GM12873 (cell line): ENCODE measurements around the gene ASCL5.

ENCODE experiments used
- TF ChIP-seq, protein P1 (sequence below): IDR thresholded peaks from 2 replicates; pipeline ENCODE4 v1.5.1; 2012; ENCODE audit warnings: low read depth, mild to moderate bottlenecking, moderate library complexity, low read length, control low read depth; ENCODE audit not compliant: insufficient read depth; ENCODE audit errors: missing control alignments

Gene ASCL5

GRCh38 chr1:201137579-201138310 lies 10.8 kb upstream of the ASCL5 start:
- TF ChIP-seq, protein P1, sequence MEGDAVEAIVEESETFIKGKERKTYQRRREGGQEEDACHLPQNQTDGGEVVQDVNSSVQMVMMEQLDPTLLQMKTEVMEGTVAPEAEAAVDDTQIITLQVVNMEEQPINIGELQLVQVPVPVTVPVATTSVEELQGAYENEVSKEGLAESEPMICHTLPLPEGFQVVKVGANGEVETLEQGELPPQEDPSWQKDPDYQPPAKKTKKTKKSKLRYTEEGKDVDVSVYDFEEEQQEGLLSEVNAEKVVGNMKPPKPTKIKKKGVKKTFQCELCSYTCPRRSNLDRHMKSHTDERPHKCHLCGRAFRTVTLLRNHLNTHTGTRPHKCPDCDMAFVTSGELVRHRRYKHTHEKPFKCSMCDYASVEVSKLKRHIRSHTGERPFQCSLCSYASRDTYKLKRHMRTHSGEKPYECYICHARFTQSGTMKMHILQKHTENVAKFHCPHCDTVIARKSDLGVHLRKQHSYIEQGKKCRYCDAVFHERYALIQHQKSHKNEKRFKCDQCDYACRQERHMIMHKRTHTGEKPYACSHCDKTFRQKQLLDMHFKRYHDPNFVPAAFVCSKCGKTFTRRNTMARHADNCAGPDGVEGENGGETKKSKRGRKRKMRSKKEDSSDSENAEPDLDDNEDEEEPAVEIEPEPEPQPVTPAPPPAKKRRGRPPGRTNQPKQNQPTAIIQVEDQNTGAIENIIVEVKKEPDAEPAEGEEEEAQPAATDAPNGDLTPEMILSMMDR = no peak

GRCh38 chr1:201137024-201137392 lies 10.0 kb upstream of the ASCL5 start:
- TF ChIP-seq, protein P1 = no peak

GRCh38 chr1:201136355-201137023 lies 9.5 kb upstream of the ASCL5 start:
- TF ChIP-seq, protein P1 = no peak

- TF ChIP-seq, protein P1 = no peak
These were observed 7.4 kb upstream of the ASCL5 start for GRCh38 chr1:201134405-201134804.

GRCh38 chr1:201131398-201131797 lies 4.4 kb upstream of the ASCL5 start:
- TF ChIP-seq, protein P1 = no peak

DNA sequence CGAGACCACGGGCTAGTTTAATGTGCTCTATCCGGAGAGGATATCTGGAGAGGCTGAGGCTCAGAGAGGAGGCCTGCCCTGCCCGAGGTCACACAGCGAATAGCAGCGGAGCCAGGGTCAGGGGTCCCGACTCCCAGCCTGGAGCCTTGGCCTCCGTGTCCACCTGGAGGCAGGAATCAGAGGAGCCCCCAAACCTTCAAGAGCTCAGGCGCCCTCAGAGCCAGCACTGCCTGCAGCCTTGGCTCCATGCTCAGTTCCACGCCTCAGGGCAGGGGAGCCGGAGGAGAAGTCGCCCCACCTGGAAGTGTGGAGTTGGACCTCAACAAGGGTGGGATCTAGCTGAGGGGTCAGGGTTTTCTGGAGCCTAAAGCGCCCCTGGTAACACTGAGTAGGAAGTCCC lies 2.0 kb upstream of the ASCL5 start:
- TF ChIP-seq, protein P1 = no peak

DNA sequence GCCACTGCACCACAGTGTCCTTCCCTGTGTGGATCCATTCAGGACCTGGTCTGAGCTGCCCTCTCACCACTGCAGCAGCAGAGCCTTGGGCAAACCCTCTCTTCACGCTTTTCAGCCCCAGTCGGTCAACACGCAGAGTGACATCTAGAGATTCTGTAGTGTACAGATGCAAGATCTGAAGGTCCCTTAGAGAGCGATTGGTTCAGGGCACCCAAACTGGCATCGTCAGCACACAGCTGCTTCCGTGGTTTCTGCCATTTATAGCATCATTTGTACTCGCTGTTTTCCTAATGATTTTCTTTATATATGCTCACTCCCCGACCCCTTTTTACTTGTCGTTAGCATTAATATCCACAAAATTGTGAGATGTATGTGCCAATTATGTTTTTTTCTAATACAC lies 1.5 kb upstream of the ASCL5 start:
- TF ChIP-seq, protein P1 = no peak
